Glutamatergic neuron (in vitro differentiated cells): Measurements from ENCODE around the gene MUC6. TPM values are rescaled to one million over a fixed set of nuclear protein-coding genes. Genes with fewer than 3 reads are reported as not detected.

Experiments used
- DNase-seq: peaks from one replicate; pipeline ENCODE4 v3.0.0; 2022
- H3K27ac Mint-ChIP-seq: one replicate; pipeline ENCODE4 v1.8.0; 2020; ENCODE audit warnings: mild to moderate bottlenecking, mixed read lengths, inconsistent platforms; ENCODE audit not compliant: unreplicated experiment
- H3K27me3 Mint-ChIP-seq: one replicate; pipeline ENCODE4 v1.8.0; 2020; ENCODE audit warnings: mild to moderate bottlenecking, moderate library complexity, mixed read lengths, inconsistent platforms; ENCODE audit not compliant: unreplicated experiment
- H3K36me3 Mint-ChIP-seq: one replicate; pipeline ENCODE4 v1.8.0; 2020; ENCODE audit warnings: mild to moderate bottlenecking, mixed read lengths, inconsistent platforms; ENCODE audit not compliant: unreplicated experiment
- H3K4me1 Mint-ChIP-seq: one replicate; pipeline ENCODE4 v1.8.0; 2020; ENCODE audit warnings: mild to moderate bottlenecking, low read depth, mixed read lengths, inconsistent platforms; ENCODE audit not compliant: unreplicated experiment
- H3K4me3 Mint-ChIP-seq: one replicate; pipeline ENCODE4 v1.8.0; 2020; ENCODE audit warnings: mild to moderate bottlenecking, mixed read lengths, inconsistent platforms; ENCODE audit not compliant: unreplicated experiment
- H3K9me3 Mint-ChIP-seq: one replicate; pipeline ENCODE4 v1.8.0; 2020; ENCODE audit warnings: mild to moderate bottlenecking, moderate library complexity, mixed read lengths, inconsistent platforms; ENCODE audit not compliant: unreplicated experiment
- total RNA-seq: library from RNA; stranded (reverse); fragmentation: NEBNext Ultra II Directional; extraction: Animal tissue kit (Norgen Biotek cat#: 25700); gene quantifications from one replicate; pipeline ENCODE4 v1.2.1, GENCODE V29; 2021; ENCODE audit not compliant: unreplicated experiment
- TF ChIP-seq, protein P1 (sequence below): fragments of 200-600 bp; sonication (generic); IDR thresholded peaks from one replicate; pipeline ENCODE4 v1.5.0; 2021; ENCODE audit not compliant: partially characterized antibody, unreplicated experiment

The MUC6 gene
- total RNA-seq, 1 donor from 2014 or later, result not detected

DNA sequence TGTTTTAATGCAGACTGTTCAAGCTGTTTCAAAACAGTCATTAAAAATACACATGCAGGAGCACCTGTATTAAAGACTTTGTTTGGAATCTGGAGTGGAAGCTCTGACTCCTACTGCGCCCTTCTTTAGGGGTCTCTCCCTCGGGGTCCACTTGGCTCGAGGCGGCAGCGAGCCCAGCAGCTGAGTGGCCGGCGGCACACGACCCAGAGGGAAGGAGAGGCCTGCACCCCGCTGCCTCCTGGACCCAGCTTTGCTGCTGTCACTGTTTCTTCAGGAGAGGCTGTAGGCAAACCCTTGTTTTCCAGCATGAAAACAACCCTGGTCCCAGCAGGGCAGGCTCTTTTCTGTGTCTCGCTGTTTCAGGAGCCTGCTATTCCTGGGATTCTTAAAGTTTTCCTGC is 29.2 kb downstream of the MUC6 start:
- Mint-ChIP-seq H3K36me3 (no peaks in the 10 kb centered on the region), H3K27me3 (peaks cover 29% of the 10 kb centered on the region), H3K9me3 (peaks cover 28% of the 10 kb centered on the region), H3K4me3 (no peak overlapping the region), H3K27ac (no peak overlapping the region), H3K4me1 (peaks cover 34% of the 10 kb centered on the region)
- no peak for DNase-seq
- TF ChIP-seq, protein P1, sequence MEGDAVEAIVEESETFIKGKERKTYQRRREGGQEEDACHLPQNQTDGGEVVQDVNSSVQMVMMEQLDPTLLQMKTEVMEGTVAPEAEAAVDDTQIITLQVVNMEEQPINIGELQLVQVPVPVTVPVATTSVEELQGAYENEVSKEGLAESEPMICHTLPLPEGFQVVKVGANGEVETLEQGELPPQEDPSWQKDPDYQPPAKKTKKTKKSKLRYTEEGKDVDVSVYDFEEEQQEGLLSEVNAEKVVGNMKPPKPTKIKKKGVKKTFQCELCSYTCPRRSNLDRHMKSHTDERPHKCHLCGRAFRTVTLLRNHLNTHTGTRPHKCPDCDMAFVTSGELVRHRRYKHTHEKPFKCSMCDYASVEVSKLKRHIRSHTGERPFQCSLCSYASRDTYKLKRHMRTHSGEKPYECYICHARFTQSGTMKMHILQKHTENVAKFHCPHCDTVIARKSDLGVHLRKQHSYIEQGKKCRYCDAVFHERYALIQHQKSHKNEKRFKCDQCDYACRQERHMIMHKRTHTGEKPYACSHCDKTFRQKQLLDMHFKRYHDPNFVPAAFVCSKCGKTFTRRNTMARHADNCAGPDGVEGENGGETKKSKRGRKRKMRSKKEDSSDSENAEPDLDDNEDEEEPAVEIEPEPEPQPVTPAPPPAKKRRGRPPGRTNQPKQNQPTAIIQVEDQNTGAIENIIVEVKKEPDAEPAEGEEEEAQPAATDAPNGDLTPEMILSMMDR, result no peak

- H3K9me3 Mint-ChIP-seq, result peaks cover 30% of the 10 kb centered on the region
- H3K27me3 Mint-ChIP-seq, result peaks cover 33% of the 10 kb centered on the region
- no peaks in the 10 kb centered on the region for H3K36me3 Mint-ChIP-seq
- no peak overlapping the region for H3K4me3 Mint-ChIP-seq
- peaks cover 32% of the 10 kb centered on the region for H3K4me1 Mint-ChIP-seq
- DNase-seq, result no peak
- TF ChIP-seq, protein P1, result no peak
- H3K27ac Mint-ChIP-seq, result peak overlapping the region; percentile 43
Measured at GRCh38 chr11:1006762-1007161, 29.8 kb downstream of the MUC6 start.

- H3K4me3 Mint-ChIP-seq, result peak overlapping the region; percentile 14
- peaks cover 4% of the 10 kb centered on the region for H3K36me3 Mint-ChIP-seq
- DNase-seq, result no peak
- H3K4me1 Mint-ChIP-seq, result peaks cover 38% of the 10 kb centered on the region
- peak overlapping the region; percentile 53 for H3K27ac Mint-ChIP-seq
- H3K27me3 Mint-ChIP-seq, result peaks cover 38% of the 10 kb centered on the region
- TF ChIP-seq, protein P1, result no peak
- H3K9me3 Mint-ChIP-seq, result peaks cover 34% of the 10 kb centered on the region
Measured at GRCh38 chr11:1005928-1006327, 30.6 kb downstream of the MUC6 start.

DNA sequence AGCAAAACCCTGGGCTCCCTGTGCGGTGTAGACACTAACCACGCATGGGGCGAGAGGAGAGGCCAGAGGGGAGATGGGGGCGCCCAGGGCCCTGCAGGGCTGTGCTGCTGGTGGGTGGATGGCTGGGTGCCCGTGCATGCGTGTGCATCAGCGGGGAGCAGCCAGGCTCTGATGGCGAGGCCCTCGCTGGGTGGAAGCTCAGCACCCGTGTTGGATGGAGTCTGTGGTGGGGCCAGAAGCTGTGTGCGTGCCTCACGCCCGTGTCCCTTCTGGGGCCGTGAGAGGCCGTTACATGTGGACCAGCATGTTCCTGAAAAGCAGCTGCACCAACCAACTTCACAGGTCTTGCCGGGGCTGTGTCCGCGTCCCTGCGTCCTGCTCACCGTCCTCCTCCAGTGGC is 33.4 kb downstream of the MUC6 start:
- peaks cover 26% of the 10 kb centered on the region for H3K9me3 Mint-ChIP-seq
- peak overlapping the region; percentile 42 for H3K4me3 Mint-ChIP-seq
- peaks cover 38% of the 10 kb centered on the region for H3K4me1 Mint-ChIP-seq
- DNase-seq, result no peak
- peak overlapping the region; percentile 19 for H3K27ac Mint-ChIP-seq
- TF ChIP-seq, protein P1, result no peak
- H3K27me3 Mint-ChIP-seq, result peaks cover 33% of the 10 kb centered on the region
- H3K36me3 Mint-ChIP-seq, result peaks cover 5% of the 10 kb centered on the region

DNA sequence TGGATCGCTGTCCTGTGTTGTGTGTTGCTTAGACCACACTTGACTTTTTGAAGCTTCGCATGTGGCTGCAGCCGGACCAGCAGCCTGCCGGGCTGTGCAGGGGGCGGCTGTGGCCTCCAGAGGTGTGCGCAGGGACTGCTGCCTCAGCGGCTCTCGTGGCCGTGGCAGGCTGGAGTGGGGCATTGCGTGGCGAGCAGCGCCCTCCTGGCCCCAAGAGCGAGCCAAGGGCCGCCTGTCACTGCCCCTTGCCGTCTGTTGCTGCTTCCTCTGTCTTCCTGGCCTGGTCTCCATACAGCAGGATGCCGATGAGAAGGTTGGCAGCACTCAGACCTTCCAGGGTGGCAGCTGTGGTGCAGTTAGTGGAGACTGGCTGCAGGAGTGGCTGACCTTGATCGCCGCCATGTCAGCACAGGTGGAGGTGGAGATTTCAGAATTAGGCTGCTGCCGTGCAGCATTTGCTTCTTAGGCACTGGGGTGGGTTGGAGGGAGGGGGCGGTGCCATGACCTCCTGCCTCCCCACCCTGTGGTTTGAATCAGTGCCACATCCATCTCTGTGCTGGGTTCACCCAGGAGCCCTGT is 34.0 kb downstream of the MUC6 start:
- Mint-ChIP-seq H3K9me3 (peaks cover 26% of the 10 kb centered on the region), H3K27me3 (peaks cover 33% of the 10 kb centered on the region), H3K4me1 (peaks cover 38% of the 10 kb centered on the region), H3K4me3 (no peak overlapping the region), H3K36me3 (peaks cover 5% of the 10 kb centered on the region), H3K27ac (no peak overlapping the region)
- TF ChIP-seq, protein P1, result no peak
- no peak for DNase-seq
